Measurements from ENCODE around the gene PRR7. TPM values are rescaled to one million over a fixed set of nuclear protein-coding genes. Genes with fewer than 3 reads are reported as not detected.

Gene PRR7
- total RNA-seq, 4 donors from 2014 or later, result 1.6 to 2.7 (median 2.2) TPM; not detected in 1

GRCh38 chr5:177425196-177425800 lies 21.3 kb upstream of the PRR7 start:
- 47 to 60% methylated on average over 10 to 11 of the region's 13 CpGs for WGBS, 2 donors (ENCODE audit: low coverage in 1 of 2)
- Histone ChIP-seq H3K4me3 (peak overlapping the region; percentile 16 to 58), H3K27ac (peak overlapping the region; percentile 27 to 94 (median 90)), H3K4me1 (peaks cover 0 to 41% (median 14%) of the 10 kb centered on the region in 3 donors), H3K36me3 (peaks cover 0 to 4% of the 10 kb centered on the region in 2 donors), H3K9me3 (no peaks in the 10 kb centered on the region), H3K27me3 (no peaks in the 10 kb centered on the region)
- TF ChIP-seq POLR2A (IDR thresholded peaks at IDR 0.05) (no peak), CTCF (IDR thresholded peaks at IDR 0.05) (no peak), POLR2AphosphoS5 (IDR thresholded peaks at IDR 0.05) (no peak), EP300 (IDR thresholded peaks at IDR 0.05) (no peak)
- ATAC-seq, result no peak

- ATAC-seq, result peak; percentile 95
- Histone ChIP-seq H3K4me1 (peaks cover 0 to 48% (median 14%) of the 10 kb centered on the region in 3 donors), H3K27me3 (no peaks in the 10 kb centered on the region), H3K36me3 (peaks cover 0 to 11% of the 10 kb centered on the region in 2 donors), H3K4me3 (peak overlapping the region; percentile 16 to 58), H3K27ac (peak overlapping the region; percentile 27 to 94 (median 90)), H3K9me3 (no peaks in the 10 kb centered on the region)
- 0 to 20% methylated on average over 1 of the region's 52 CpGs for WGBS, 2 donors (ENCODE audit: low coverage in 1 of 2)
- TF ChIP-seq POLR2AphosphoS5 (IDR thresholded peaks at IDR 0.05) (peak; percentile 55), EP300 (IDR thresholded peaks at IDR 0.05) (no peak), CTCF (IDR thresholded peaks at IDR 0.05) (peak in 2 of 4 experiments; percentile 9 to 14), POLR2A (IDR thresholded peaks at IDR 0.05) (peak; percentile 75 to 91)
Observed at GRCh38 chr5:177425801-177426565, 20.6 kb upstream of the PRR7 start.

GRCh38 chr5:177426566-177427210 lies 19.9 kb upstream of the PRR7 start, which contains the start of gene GRK6:
Gene GRK6 (plus strand): TSS chr5:177426676. CDS start chr5:177426846, 170 bp downstream.
- ATAC-seq, result peak; percentile 17
- no peak for TF ChIP-seq POLR2AphosphoS5 (IDR thresholded peaks at IDR 0.05)
- peak; percentile 31 to 88 for TF ChIP-seq POLR2A (IDR thresholded peaks at IDR 0.05)
- TF ChIP-seq CTCF (IDR thresholded peaks at IDR 0.05), result peak in 2 of 4 experiments; percentile 6
- no peak for TF ChIP-seq EP300 (IDR thresholded peaks at IDR 0.05)
- 0% methylated on average over 1 of the region's 82 CpGs; no CpG with 5 or more reads in 1 of the 2 donors for WGBS, 2 donors (ENCODE audit: low coverage in 1 of 2)

GRCh38 chr5:177427211-177427822 lies 19.3 kb upstream of the PRR7 start:
- 5% methylated on average over 7 of the region's 11 CpGs; no CpG with 5 or more reads in 1 of the 2 donors for WGBS, 2 donors (ENCODE audit: low coverage in 1 of 2)
- Histone ChIP-seq H3K36me3 (peaks cover 0 to 24% of the 10 kb centered on the region in 2 donors), H3K4me3 (peak overlapping the region; percentile 89 to 92), H3K27me3 (no peaks in the 10 kb centered on the region), H3K27ac (peak overlapping the region; percentile 77 to 96 (median 90)), H3K4me1 (peaks cover 0 to 61% (median 14%) of the 10 kb centered on the region in 3 donors), H3K9me3 (no peaks in the 10 kb centered on the region)
- TF ChIP-seq CTCF (IDR thresholded peaks at IDR 0.05) (no peak), POLR2AphosphoS5 (IDR thresholded peaks at IDR 0.05) (no peak), POLR2A (IDR thresholded peaks at IDR 0.05) (no peak), EP300 (IDR thresholded peaks at IDR 0.05) (no peak)
- no peak for ATAC-seq

More at GRCh38 chr5:177426566-177427210, 19.9 kb upstream of the PRR7 start, which contains the start of gene GRK6:
- Histone ChIP-seq H3K4me3 (peak within 1 kb of the TSS; percentile 89 to 92), H3K36me3 (peaks cover 0 to 18% of the 10 kb centered on the region in 2 donors), H3K27me3 (no peaks in the 10 kb centered on the region), H3K9me3 (no peaks in the 10 kb centered on the region), H3K27ac (peak within 1 kb of the TSS; percentile 77 to 96 (median 94)), H3K4me1 (peaks cover 0 to 55% (median 14%) of the 10 kb centered on the region in 3 donors)
